Fibroblast of villous mesenchyme (primary cell): ENCODE measurements around the gene COMMD1. TPM values are rescaled to one million over a fixed set of nuclear protein-coding genes. Genes with fewer than 3 reads are reported as not detected.

Source experiments
- DNase-seq: peaks from one replicate; pipeline ENCODE4 v3.0.0-alpha.2; 2010; ENCODE audit warnings: low read depth
- H3K4me3 ChIP-seq: 2 replicates; pipeline ENCODE4 v1.5.1; 2011; ENCODE audit warnings: low read depth, mild to moderate bottlenecking, low read length
- CTCF ChIP-seq: IDR thresholded peaks from 2 replicates; pipeline ENCODE4 v1.5.1; 2012; ENCODE audit warnings: low read depth, mild to moderate bottlenecking, low read length; ENCODE audit not compliant: insufficient read depth
- total RNA-seq: library from RNA; depleted of rRNA; stranded (reverse); fragments of >200 nt; gene quantifications from 2 replicates; pipeline ENCODE4 v1.2.3, GENCODE V29; 2012

Gene COMMD1
- total RNA-seq, 1 donor, result 59.2 TPM

- no peak for TF ChIP-seq CTCF
- no peak overlapping the region for H3K4me3 ChIP-seq
- no peak for DNase-seq
These were observed 159.8 kb downstream of the COMMD1 start for GRCh38 chr2:62065243-62065642.

- no peak for TF ChIP-seq CTCF
- peak; percentile 71 for DNase-seq
- no peak overlapping the region for H3K4me3 ChIP-seq
These were observed 165.7 kb downstream of the COMMD1 start for GRCh38 chr2:62071126-62071598.

- no peak for DNase-seq
- no peak overlapping the region for H3K4me3 ChIP-seq
- TF ChIP-seq CTCF, result no peak
These were observed 166.5 kb downstream of the COMMD1 start for GRCh38 chr2:62071760-62072680.

GRCh38 chr2:62074233-62074632 is 168.8 kb downstream of the COMMD1 start:
- DNase-seq, result no peak
- no peak for TF ChIP-seq CTCF
- H3K4me3 ChIP-seq, result no peak overlapping the region

- H3K4me3 ChIP-seq, result no peak overlapping the region
- no peak for DNase-seq
- TF ChIP-seq CTCF, result no peak
These were observed 171.6 kb downstream of the COMMD1 start for GRCh38 chr2:62076980-62077638.

- TF ChIP-seq CTCF, result no peak
- no peak overlapping the region for H3K4me3 ChIP-seq
- DNase-seq, result no peak
These were observed 179.3 kb downstream of the COMMD1 start for GRCh38 chr2:62084801-62085200.
